ENCODE measurements around the gene CACNA1B.

GRCh38 chr9:137971477-137972138 lies 94.0 kb downstream of the CACNA1B start:
- TF ChIP-seq CTCF (IDR thresholded peaks at IDR 0.05; ENCODE audit: insufficient read depth, low read length) (no peak), POLR2AphosphoS5 (IDR thresholded peaks at IDR 0.05; ENCODE audit: low read depth) (no peak), REST (IDR thresholded peaks at IDR 0.05; ENCODE audit: insufficient replicate concordance, low read depth) (no peak)
